Chondrocyte (in vitro differentiated cells): ENCODE results near the gene FERMT2. TPM values are rescaled to one million over a fixed set of nuclear protein-coding genes. Genes with fewer than 3 reads are reported as not detected.

Source experiments
- DNase-seq: peaks from one replicate; pipeline ENCODE4 v3.0.0; 2021; ENCODE audit warnings: mixed read lengths, low spot score
- H3K27ac Mint-ChIP-seq: one replicate; pipeline ENCODE4 v1.8.0; 2021; ENCODE audit warnings: mild to moderate bottlenecking, moderate library complexity, mixed read lengths; ENCODE audit not compliant: unreplicated experiment
- H3K27me3 Mint-ChIP-seq: 2 replicates; pipeline ENCODE4 v1.8.0; 2021; ENCODE audit warnings: low read depth, mixed read lengths
- H3K36me3 Mint-ChIP-seq: 2 replicates; pipeline ENCODE4 v1.8.0; 2021; ENCODE audit warnings: low read depth, mixed read lengths
- H3K4me1 Mint-ChIP-seq: 2 replicates; pipeline ENCODE4 v1.8.0; 2021; ENCODE audit warnings: low read depth, mild to moderate bottlenecking, mixed read lengths
- H3K4me3 Mint-ChIP-seq: one replicate; pipeline ENCODE4 v1.8.0; 2021; ENCODE audit warnings: mild to moderate bottlenecking, moderate library complexity, mixed read lengths; ENCODE audit not compliant: unreplicated experiment
- H3K9me3 Mint-ChIP-seq: 2 replicates; pipeline ENCODE4 v1.8.0; 2021; ENCODE audit warnings: low read depth, mixed read lengths
- CTCF ChIP-seq: fragments of 200-600 bp; sonication (generic); IDR thresholded peaks from 2 replicates; pipeline ENCODE4 v1.5.0; 2021; ENCODE audit warnings: antibody characterized with exemption, mild to moderate bottlenecking, moderate library complexity
- total RNA-seq: library from RNA; stranded (reverse); gene quantifications from 3 replicates; pipeline ENCODE4 v1.2.1, GENCODE V29; 2021

The FERMT2 gene
- total RNA-seq, 1 donor from 2014 or later = 518 TPM

- H3K36me3 Mint-ChIP-seq = peaks cover 28% of the 10 kb centered on the region
These were observed 990 bp downstream of the FERMT2 start for GRCh38 chr14:52949711-52950409.

DNA sequence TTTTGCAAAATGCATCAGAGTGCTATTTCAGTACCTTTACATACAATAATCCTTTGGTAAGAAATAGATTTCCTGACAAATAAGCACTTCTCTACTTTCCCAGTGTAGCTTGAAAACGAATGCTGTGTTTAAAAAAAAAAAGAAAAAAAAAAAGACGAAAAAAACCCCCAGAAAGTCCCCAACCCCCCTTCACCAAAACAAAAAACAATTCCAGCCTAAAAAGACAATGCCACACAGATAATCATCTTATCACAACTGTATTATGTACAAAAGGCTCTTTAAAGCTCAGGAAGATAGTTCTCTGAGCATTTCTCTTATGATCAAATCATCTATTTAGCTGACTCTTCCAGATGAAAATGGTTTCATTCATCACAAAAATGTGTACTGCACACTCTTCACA lies 1.6 kb downstream of the FERMT2 start:
- H3K27ac Mint-ChIP-seq = peak overlapping the region; percentile 98
- H3K36me3 Mint-ChIP-seq = peaks cover 28% of the 10 kb centered on the region
- H3K4me1 Mint-ChIP-seq = peaks cover 57% of the 10 kb centered on the region
- H3K27me3 Mint-ChIP-seq = no peaks in the 10 kb centered on the region
- H3K9me3 Mint-ChIP-seq = no peaks in the 10 kb centered on the region
- H3K4me3 Mint-ChIP-seq = peak overlapping the region; percentile 99
- no peak for DNase-seq
- no peak for TF ChIP-seq CTCF

More at GRCh38 chr14:52949711-52950409, 990 bp downstream of the FERMT2 start:
- H3K4me1 Mint-ChIP-seq = peaks cover 57% of the 10 kb centered on the region
- H3K27ac Mint-ChIP-seq = peak overlapping the region; percentile 98
- H3K4me3 Mint-ChIP-seq = peak overlapping the region; percentile 99
- H3K27me3 Mint-ChIP-seq = no peaks in the 10 kb centered on the region
- DNase-seq = no peak
- H3K9me3 Mint-ChIP-seq = no peaks in the 10 kb centered on the region
- no peak for TF ChIP-seq CTCF

DNA sequence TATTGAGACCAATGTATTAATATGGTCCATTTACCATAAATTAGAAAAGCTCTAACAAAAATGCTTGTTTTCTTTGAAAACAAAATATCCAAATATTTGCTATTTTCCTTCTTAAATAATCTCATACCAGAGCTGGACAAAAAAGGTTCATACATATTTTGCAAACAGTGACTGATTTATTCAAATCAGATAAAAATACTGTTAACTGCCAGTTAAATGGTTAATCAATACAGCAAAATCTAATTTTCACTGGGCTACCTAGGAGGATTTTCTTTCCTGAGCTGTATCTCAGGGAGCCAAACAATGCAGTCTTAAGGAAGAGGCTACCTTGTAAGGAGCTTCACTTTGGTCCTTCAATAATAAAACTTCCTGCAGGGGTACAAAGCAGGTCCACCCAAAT lies 2.0 kb downstream of the FERMT2 start:
- H3K9me3 Mint-ChIP-seq = no peaks in the 10 kb centered on the region
- H3K4me3 Mint-ChIP-seq = peak overlapping the region; percentile 99
- H3K36me3 Mint-ChIP-seq = peaks cover 30% of the 10 kb centered on the region
- DNase-seq = no peak
- TF ChIP-seq CTCF = no peak
- H3K27ac Mint-ChIP-seq = peak overlapping the region; percentile 98
- peaks cover 57% of the 10 kb centered on the region for H3K4me1 Mint-ChIP-seq
- H3K27me3 Mint-ChIP-seq = no peaks in the 10 kb centered on the region

DNA sequence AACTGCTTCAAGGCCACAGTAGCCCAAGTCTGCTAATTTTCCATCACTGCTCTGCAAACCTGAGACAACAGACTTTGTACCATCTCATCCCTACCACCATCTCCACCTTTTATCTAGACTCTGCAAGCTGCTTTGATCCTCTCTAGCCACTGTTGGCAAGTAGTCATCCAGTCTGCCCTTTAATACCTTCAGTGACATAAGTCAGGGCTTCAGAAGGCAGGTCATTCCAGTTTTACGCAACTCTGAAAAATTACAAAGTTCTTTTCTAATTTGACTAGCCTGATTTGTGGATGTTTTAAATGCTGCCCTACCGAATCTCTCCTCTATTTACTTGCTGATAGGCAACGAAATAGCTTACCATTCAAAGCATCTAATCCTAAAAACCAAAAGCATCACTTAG lies 2.8 kb downstream of the FERMT2 start:
- peak overlapping the region; percentile 71 for H3K27ac Mint-ChIP-seq
- TF ChIP-seq CTCF = no peak
- DNase-seq = no peak
- no peaks in the 10 kb centered on the region for H3K27me3 Mint-ChIP-seq
- no peaks in the 10 kb centered on the region for H3K9me3 Mint-ChIP-seq
- H3K4me1 Mint-ChIP-seq = peaks cover 61% of the 10 kb centered on the region
- H3K36me3 Mint-ChIP-seq = peaks cover 30% of the 10 kb centered on the region
- peak overlapping the region; percentile 99 for H3K4me3 Mint-ChIP-seq

DNA sequence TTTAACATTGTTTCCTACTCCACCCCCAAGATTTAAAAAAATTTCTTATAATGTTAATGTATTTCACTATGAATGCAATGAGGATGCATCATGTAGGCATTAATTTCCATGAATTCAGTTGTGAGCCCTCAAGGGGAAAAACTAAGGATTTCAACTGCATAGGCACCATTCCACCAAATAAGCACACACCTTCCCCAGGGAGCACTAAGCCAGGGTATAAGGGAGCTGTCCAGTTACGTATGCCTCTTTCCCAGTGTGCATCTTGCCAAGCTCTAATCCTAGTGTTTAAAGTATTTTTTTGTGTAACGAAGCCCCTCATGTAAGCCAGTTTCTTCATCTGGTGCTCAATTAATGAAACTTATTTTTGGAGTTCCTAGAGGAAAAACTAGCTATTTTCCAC lies 6.6 kb downstream of the FERMT2 start:
- Mint-ChIP-seq H3K27me3 (no peaks in the 10 kb centered on the region), H3K4me3 (peak overlapping the region; percentile 22), H3K4me1 (peaks cover 68% of the 10 kb centered on the region), H3K9me3 (no peaks in the 10 kb centered on the region), H3K27ac (peak overlapping the region; percentile 84), H3K36me3 (peaks cover 21% of the 10 kb centered on the region)
- no peak for DNase-seq
- no peak for TF ChIP-seq CTCF
